Vagina (tissue), 2 donors: ENCODE results near the gene FER1L5. TPM values are rescaled to one million over a fixed set of nuclear protein-coding genes. Genes with fewer than 3 reads are reported as not detected.

Experiments used
- DNase-seq, 2 donors: peaks; one replicate each; pipeline ENCODE4 v3.0.0-alpha.2; 2017; ENCODE audit errors: extremely low spot score in 2 of 2
- H3K27ac ChIP-seq: fragments of 200-600 bp; sonication (generic); one replicate; pipeline ENCODE4 v1.5.1; 2019
- H3K27me3 ChIP-seq: fragments of 200-600 bp; sonication (generic); one replicate; pipeline ENCODE4 v1.5.1; 2019
- H3K36me3 ChIP-seq, 2 donors: fragments of 200-600 bp; sonication (generic); one replicate each; pipeline ENCODE4 v1.5.1; 2017 to 2019
- H3K4me1 ChIP-seq: fragments of 200-600 bp; sonication (generic); one replicate; pipeline ENCODE4 v1.5.1; 2019
- H3K4me3 ChIP-seq, 2 donors: fragments of 200-600 bp; sonication (generic); 1 replicate in 1 of 2; 2 replicates in 1 of 2; pipeline ENCODE4 v1.5.1; 2016 to 2019
- H3K9me3 ChIP-seq: fragments of 200-600 bp; sonication (generic); one replicate; pipeline ENCODE4 v1.5.1; 2019
- CTCF ChIP-seq, 3 experiments: fragments of 450-650 bp in 2 of 3; fragments of 200-600 bp in 1 of 3; sonication (generic) in 1 of 3; IDR thresholded peaks; one replicate each; pipeline ENCODE4 v1.5.1; 2017 to 2019; ENCODE audit warnings: antibody characterized with exemption in 3 of 3, mild to moderate bottlenecking in 2 of 3, moderate library complexity in 2 of 3
- POLR2A ChIP-seq, 2 donors: fragments of 450-650 bp; IDR thresholded peaks; one replicate each; pipeline ENCODE4 v1.6.1; 2017; ENCODE audit warnings: antibody characterized with exemption in 2 of 2, mild to moderate bottlenecking in 2 of 2, moderate library complexity in 2 of 2
- POLR2AphosphoS5 ChIP-seq, 2 donors: sonication (generic); formaldehyde crosslinking; IDR thresholded peaks; one replicate each; pipeline ENCODE4 v1.9.0; 2017; ENCODE audit warnings: antibody characterized with exemption in 2 of 2, mild to moderate bottlenecking in 2 of 2, low read depth in 1 of 2; ENCODE audit not compliant: insufficient read depth in 1 of 2
- intact Hi-C: fragments of 100-400 bp; cut with DNase I; formaldehyde crosslinking; loops from one replicate; pipeline ENCODE4 v1.15.1; 2023
- total RNA-seq: library from RNA; depleted of rRNA; stranded (reverse); fragments of >200 nt; gene quantifications from one replicate; pipeline ENCODE4 v1.2.3, GENCODE V29; 2016

The FER1L5 gene
- total RNA-seq, 1 donor from 2014 or later: 0.74 TPM

- no peaks in the 10 kb centered on the region for H3K27me3 ChIP-seq
- no peaks in the 10 kb centered on the region for H3K9me3 ChIP-seq
- H3K4me3 ChIP-seq: no peak overlapping the region
- TF ChIP-seq POLR2A (IDR thresholded peaks at IDR 0.05) (no peak), CTCF (IDR thresholded peaks at IDR 0.05) (no peak), POLR2AphosphoS5 (IDR thresholded peaks at IDR 0.05; ENCODE audit: insufficient read depth in 1 of 2, low read depth in 1 of 2) (no peak)
- DNase-seq: no peak
- H3K27ac ChIP-seq: no peak overlapping the region
- peaks cover 0 to 41% of the 10 kb centered on the region in 2 donors for H3K36me3 ChIP-seq
- H3K4me1 ChIP-seq: peaks cover 47% of the 10 kb centered on the region
- intact Hi-C loops: loop anchor here (10.0 kb wide), 4 partner anchors 99 to 221 kb away; partner anchors contain the start of genes ANKRD39, ARID5A and CNNM4
Measured at GRCh38 chr2:96633641-96634040, 8.9 kb upstream of the FER1L5 start.

DNA sequence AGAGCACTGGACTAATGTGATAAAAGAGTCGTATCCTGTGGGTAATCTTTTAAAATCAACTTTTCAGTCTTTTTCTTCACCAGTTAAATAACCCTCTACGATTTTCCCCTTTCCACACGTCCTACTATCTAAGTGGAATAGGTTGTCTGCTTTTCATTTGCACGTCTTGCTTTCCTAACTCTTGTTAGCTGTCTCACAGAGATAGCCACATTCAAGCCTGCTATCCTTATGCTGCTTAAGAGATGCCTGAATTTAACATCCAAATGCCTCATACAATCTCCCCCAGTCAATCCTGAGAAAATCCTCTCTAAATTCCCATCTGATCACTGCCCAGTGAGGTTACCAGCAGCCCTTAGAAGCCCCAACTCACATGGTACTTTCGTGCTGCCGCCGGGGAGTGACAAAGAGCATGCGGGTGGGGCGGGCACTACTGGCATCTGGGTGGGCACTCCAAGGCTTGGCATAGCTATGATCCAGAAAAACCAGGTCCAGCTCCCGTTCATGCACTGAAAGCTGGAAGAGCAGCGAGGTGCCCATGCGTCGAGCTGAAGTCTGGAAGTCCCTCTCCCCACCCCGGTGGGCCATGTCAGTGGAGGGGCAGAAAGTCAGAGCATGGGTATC lies 5.9 kb upstream of the FER1L5 start:
- peaks cover 0 to 15% of the 10 kb centered on the region in 2 donors for H3K36me3 ChIP-seq
- H3K4me1 ChIP-seq: peaks cover 46% of the 10 kb centered on the region
- no peaks in the 10 kb centered on the region for H3K9me3 ChIP-seq
- DNase-seq: no peak
- peak overlapping the region; percentile 92 for H3K27ac ChIP-seq
- TF ChIP-seq POLR2A (IDR thresholded peaks at IDR 0.05) (no peak), POLR2AphosphoS5 (IDR thresholded peaks at IDR 0.05; ENCODE audit: insufficient read depth in 1 of 2, low read depth in 1 of 2) (no peak), CTCF (IDR thresholded peaks at IDR 0.05) (no peak)
- no peaks in the 10 kb centered on the region for H3K27me3 ChIP-seq
- intact Hi-C loops: loop anchor here (10.0 kb wide), 4 partner anchors 98 to 218 kb away; partner anchors contain the start of genes ANKRD39, ARID5A and CNNM4
- peak overlapping the region; percentile 70 to 82 for H3K4me3 ChIP-seq

DNA sequence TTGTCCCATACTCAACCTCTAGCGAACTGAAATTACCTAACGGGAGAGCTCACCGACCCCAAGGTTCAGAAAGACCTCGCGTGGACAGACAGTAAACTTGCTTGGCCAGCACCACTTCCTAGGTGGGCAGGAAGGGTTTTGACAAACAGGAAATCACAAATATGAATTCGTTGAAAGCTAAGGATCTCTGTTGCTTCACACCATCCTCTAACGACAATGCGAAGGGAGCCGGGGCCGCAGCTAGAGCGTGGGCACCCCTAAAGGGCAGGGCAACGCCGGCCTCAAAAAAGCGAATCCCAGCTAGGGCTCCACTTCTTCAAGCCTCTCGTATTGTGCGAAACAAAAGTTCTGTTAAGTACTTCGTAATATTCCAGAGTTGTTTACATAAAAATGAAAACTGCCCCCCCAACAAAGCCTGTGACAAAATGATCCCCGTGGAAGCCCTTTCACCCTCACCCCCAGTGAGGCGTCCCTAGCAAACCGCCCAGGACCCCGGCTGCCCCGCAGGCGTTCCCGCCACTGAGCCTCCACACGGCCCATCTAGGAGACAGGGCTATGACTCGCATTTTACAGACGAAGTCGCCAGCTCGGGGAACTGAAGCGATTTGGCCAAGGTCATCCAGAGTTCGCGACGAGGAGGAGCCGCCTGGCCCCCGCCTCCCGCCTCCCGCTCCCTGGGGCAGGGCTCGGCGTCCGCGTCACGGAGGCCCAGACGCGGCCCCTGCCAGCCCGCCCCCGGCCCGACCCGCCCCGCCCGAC lies 5.0 kb upstream of the FER1L5 start:
- no peaks in the 10 kb centered on the region for H3K27me3 ChIP-seq
- no peaks in the 10 kb centered on the region for H3K9me3 ChIP-seq
- peaks cover 37% of the 10 kb centered on the region for H3K4me1 ChIP-seq
- no peak for DNase-seq
- H3K4me3 ChIP-seq: peak overlapping the region; percentile 70 to 82
- peak overlapping the region; percentile 92 for H3K27ac ChIP-seq
- no peak for TF ChIP-seq CTCF (IDR thresholded peaks at IDR 0.05)
- TF ChIP-seq POLR2AphosphoS5 (IDR thresholded peaks at IDR 0.05; ENCODE audit: insufficient read depth in 1 of 2, low read depth in 1 of 2): no peak
- TF ChIP-seq POLR2A (IDR thresholded peaks at IDR 0.05): no peak
- peaks cover 0 to 15% of the 10 kb centered on the region in 2 donors for H3K36me3 ChIP-seq
- intact Hi-C loops: loop anchor here (10.0 kb wide), 4 partner anchors 97 to 217 kb away; partner anchors contain the start of genes ANKRD39, ARID5A and CNNM4

DNA sequence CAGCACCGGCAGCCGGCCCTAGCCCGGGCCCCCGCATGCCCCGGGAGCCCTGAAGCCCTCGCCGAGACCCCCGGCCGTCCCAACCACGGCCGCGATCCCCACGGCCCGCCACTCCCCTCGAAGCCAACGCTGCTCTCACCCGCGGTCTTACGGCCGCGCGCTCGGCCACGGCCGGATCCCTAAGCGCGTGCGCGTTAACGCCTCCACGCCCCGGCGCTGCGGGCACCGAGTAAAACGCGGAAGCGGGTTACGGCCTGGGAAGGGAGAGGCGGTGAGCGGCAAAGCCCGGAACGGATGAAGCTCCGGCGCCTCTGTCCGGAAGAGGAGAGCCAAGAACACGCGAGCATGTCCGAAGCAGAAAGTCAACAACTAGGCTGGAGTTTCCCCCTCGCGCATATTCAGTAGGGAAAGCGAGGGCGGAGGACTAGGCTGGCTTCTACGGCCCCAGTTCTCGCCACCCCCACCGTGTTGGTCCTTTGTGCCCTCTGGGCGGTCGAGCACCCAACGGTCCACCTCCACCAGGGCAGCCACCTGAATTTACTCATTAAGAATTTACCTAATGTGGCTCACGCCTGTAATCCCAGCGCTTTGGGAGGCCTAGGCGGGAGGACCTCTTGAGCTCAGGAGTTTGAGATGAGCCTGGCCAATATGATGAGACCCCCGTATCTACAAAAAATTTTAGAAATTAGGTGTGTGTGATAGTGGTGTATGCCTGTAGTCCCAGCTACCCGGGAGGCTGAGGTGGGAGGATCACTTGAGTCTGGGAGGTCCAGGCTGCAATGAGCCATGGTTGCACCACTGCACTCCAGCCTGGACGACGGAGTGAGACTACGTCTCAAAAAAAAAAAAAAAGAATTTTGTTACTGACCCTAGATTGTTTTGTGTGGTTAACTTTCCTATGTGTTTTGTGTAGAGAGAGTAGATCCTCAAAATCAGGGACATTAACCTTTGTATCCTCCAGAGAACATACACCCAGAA lies 4.1 kb upstream of the FER1L5 start, which contains the start of gene KANSL3:
TSS of gene KANSL3 (minus strand) at position 169 of the 978 bp plus-strand sequence. CDS start 1,177 bp downstream, outside the sequence.
- H3K36me3 ChIP-seq: peaks cover 0 to 10% of the 10 kb centered on the region in 2 donors
- no peaks in the 10 kb centered on the region for H3K9me3 ChIP-seq
- peaks cover 35% of the 10 kb centered on the region for H3K4me1 ChIP-seq
- H3K27ac ChIP-seq: peak within 1 kb of the TSS; percentile 92
- H3K4me3 ChIP-seq: peak within 1 kb of the TSS; percentile 70 to 82
- H3K27me3 ChIP-seq: no peaks in the 10 kb centered on the region
- peak in 1 of 2 donors; percentile 96 for DNase-seq
- peak in 1 of 2 donors; percentile 99 for TF ChIP-seq POLR2A (IDR thresholded peaks at IDR 0.05)
- TF ChIP-seq CTCF (IDR thresholded peaks at IDR 0.05): peak in 1 of 3 experiments; percentile 79
- TF ChIP-seq POLR2AphosphoS5 (IDR thresholded peaks at IDR 0.05; ENCODE audit: insufficient read depth in 1 of 2, low read depth in 1 of 2): peak; percentile 91 to 95
- intact Hi-C loops: loop anchor here (10.0 kb wide), 4 partner anchors 96 to 216 kb away; partner anchors contain the start of genes ANKRD39, ARID5A and CNNM4
